Epithelial cell of esophagus (primary cell): Measurements from ENCODE around the gene TAOK2.

ENCODE experiments used
- DNase-seq: peaks from one replicate; pipeline ENCODE4 v3.0.0; 2010; ENCODE audit warnings: low read depth
- H3K4me3 ChIP-seq: 2 replicates; pipeline ENCODE4 v1.5.1; 2011; ENCODE audit warnings: mild to moderate bottlenecking, low read length, control low read depth
- TF ChIP-seq, protein P1 (sequence below): IDR thresholded peaks from 2 replicates; pipeline ENCODE4 v1.5.1; 2011; ENCODE audit warnings: low read depth, mild to moderate bottlenecking, low read length, control low read depth, inconsistent platforms; ENCODE audit not compliant: insufficient read depth; ENCODE audit errors: missing control alignments

The TAOK2 gene

DNA sequence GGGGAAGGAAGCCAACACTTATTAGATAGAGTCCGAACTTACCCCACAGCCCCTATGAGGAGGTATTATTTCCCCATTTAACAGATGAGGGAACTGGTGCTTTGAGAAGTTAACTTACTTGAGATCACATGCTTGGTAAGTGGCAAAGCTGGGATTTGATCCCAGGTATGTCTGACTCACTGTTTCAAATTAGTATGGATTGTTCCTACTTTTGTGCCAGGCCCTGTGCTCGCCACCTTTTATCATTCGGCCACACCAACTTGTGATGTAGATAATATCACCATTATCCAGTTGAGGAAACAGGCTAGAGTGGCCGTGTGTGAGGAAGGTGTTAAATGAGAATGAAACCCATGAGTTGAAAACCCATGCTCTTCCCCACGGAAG lies 11.1 kb downstream of the TAOK2 start:
- no peak overlapping the region for H3K4me3 ChIP-seq
- DNase-seq = no peak
- TF ChIP-seq, protein P1, sequence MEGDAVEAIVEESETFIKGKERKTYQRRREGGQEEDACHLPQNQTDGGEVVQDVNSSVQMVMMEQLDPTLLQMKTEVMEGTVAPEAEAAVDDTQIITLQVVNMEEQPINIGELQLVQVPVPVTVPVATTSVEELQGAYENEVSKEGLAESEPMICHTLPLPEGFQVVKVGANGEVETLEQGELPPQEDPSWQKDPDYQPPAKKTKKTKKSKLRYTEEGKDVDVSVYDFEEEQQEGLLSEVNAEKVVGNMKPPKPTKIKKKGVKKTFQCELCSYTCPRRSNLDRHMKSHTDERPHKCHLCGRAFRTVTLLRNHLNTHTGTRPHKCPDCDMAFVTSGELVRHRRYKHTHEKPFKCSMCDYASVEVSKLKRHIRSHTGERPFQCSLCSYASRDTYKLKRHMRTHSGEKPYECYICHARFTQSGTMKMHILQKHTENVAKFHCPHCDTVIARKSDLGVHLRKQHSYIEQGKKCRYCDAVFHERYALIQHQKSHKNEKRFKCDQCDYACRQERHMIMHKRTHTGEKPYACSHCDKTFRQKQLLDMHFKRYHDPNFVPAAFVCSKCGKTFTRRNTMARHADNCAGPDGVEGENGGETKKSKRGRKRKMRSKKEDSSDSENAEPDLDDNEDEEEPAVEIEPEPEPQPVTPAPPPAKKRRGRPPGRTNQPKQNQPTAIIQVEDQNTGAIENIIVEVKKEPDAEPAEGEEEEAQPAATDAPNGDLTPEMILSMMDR = no peak

DNA sequence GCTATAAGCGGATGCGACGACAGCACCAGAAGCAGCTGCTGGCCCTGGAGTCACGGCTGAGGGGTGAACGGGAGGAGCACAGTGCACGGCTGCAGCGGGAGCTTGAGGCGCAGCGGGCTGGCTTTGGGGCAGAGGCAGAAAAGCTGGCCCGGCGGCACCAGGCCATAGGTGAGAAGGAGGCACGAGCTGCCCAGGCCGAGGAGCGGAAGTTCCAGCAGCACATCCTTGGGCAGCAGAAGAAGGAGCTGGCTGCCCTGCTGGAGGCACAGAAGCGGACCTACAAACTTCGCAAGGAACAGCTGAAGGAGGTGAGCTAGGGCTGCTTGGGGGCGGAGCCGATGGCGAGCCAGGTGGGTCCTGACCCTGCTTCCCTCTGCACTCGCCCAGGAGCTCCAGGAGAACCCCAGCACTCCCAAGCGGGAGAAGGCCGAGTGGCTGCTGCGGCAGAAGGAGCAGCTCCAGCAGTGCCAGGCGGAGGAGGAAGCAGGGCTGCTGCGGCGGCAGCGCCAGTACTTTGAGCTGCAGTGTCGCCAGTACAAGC lies 11.7 kb downstream of the TAOK2 start:
- TF ChIP-seq, protein P1 = no peak
- no peak overlapping the region for H3K4me3 ChIP-seq
- no peak for DNase-seq

DNA sequence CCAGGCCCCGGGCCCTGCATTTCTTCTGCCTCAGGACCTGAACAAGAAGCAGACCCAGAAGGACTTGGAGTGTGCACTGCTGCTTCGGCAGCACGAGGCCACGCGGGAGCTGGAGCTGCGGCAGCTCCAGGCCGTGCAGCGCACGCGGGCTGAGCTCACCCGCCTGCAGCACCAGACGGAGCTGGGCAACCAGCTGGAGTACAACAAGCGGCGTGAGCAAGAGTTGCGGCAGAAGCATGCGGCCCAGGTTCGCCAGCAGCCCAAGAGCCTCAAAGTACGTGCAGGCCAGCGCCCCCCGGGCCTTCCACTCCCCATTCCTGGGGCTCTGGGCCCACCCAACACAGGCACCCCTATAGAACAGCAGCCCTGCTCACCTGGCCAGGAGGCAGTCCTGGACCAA lies 12.6 kb downstream of the TAOK2 start:
- TF ChIP-seq, protein P1 = no peak
- no peak overlapping the region for H3K4me3 ChIP-seq
- DNase-seq = no peak

DNA sequence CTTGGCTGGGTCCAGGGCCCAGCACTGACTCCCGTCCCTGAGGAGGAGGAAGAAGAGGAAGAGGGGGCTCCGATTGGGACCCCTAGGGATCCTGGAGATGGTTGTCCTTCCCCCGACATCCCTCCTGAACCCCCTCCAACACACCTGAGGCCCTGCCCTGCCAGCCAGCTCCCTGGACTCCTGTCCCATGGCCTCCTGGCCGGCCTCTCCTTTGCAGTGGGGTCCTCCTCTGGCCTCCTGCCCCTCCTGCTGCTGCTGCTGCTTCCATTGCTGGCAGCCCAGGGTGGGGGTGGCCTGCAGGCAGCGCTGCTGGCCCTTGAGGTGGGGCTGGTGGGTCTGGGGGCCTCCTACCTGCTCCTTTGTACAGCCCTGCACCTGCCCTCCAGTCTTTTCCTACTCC lies 13.3 kb downstream of the TAOK2 start:
- TF ChIP-seq, protein P1 = no peak
- DNase-seq = no peak
- H3K4me3 ChIP-seq = no peak overlapping the region

DNA sequence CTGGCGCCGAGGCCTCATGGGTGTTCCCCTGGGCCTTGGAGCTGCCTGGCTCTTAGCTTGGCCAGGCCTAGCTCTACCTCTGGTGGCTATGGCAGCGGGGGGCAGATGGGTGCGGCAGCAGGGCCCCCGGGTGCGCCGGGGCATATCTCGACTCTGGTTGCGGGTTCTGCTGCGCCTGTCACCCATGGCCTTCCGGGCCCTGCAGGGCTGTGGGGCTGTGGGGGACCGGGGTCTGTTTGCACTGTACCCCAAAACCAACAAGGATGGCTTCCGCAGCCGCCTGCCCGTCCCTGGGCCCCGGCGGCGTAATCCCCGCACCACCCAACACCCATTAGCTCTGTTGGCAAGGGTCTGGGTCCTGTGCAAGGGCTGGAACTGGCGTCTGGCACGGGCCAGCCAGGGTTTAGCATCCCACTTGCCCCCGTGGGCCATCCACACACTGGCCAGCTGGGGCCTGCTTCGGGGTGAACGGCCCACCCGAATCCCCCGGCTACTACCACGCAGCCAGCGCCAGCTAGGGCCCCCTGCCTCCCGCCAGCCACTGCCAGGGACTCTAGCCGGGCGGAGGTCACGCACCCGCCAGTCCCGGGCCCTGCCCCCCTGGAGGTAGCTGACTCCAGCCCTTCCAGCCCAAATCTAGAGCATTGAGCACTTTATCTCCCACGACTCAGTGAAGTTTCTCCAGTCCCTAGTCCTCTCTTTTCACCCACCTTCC lies 13.9 kb downstream of the TAOK2 start:
- no peak overlapping the region for H3K4me3 ChIP-seq
- TF ChIP-seq, protein P1 = no peak
- DNase-seq = no peak

DNA sequence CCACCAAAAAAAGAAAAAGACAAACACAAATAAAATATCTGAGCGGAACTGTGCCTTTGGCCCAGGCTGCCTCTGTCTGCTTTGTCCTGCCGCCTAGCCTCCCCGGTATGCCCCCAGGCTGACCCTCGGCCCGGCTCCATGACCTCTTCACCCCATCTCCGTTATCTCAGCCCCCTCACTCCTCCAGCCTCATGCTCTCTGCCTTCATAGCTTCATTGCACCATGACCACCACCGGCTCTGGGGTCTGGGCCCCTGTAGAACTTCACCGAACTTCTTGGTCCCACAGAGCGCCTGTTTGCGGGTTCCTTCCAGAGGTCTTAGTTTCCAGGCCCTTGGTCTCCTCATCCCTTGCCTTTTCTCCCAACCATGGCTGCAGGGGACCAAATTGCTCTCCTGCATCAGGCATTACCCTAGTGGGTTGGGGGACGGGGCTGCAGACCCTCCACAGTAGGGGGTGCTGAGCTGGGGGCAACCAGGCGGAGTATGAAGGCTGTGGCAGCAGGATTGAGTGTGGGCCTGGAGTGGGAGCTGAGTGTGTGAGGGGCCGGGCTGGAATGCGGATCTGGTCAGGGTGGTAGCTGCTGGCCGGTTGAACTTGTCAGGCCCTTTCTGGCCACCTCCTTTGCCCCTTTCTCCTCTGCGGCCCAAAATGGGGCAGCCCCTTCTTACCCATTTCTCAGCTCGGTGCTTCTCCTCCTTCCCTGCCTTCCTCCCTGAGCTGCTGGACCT lies 14.8 kb downstream of the TAOK2 start:
- TF ChIP-seq, protein P1 = no peak
- H3K4me3 ChIP-seq = no peak overlapping the region
- no peak for DNase-seq
